HS-27A (cell line): ENCODE data around the gene EXOSC2.

Experiments
- DNase-seq: peaks from one replicate; pipeline ENCODE4 v3.0.0-alpha.2; 2012; ENCODE audit warnings: low read depth, missing footprints

The EXOSC2 gene

DNA sequence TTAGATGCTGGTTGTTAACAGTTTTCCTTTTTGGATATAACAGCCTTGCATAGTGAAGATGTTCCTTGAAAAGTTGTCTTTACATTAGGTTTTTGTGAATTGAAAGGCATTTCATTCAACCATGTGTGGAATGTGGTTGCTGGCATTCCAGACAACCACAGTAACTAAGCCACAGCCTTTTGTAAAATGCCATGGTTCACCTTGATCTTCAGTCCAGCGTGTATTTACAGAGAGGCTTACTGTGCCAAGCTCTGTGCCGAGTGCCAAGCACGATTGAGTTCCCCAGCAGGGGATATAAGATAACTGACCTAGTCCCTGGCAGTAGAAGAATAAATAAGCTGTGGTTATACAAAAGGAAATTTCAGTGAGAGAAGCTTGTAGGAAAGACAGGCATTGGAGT lies 4.9 kb downstream of the EXOSC2 start:
- no peak for DNase-seq

DNA sequence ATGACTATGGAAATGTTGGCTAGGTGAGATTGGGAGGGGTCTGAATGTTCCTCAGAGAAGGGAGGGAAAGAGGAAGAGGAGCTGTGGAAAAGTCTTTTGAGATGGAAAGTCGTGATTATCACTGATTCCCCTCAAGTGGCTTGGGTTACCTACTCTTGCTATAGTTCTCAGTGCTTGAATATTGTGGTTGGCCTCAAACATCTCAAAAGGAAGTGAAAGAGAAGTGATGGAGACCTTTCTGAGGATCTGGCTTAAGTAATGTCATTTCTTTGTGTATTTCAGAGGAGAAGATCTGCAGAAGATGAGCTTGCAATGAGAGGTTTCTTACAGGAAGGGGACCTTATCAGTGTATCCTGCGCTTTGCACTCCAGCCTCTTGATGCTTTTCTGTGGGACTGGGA lies 5.5 kb downstream of the EXOSC2 start:
- DNase-seq = no peak

GRCh38 chr9:130701059-130702022 lies 7.8 kb downstream of the EXOSC2 start:
- DNase-seq = no peak

DNA sequence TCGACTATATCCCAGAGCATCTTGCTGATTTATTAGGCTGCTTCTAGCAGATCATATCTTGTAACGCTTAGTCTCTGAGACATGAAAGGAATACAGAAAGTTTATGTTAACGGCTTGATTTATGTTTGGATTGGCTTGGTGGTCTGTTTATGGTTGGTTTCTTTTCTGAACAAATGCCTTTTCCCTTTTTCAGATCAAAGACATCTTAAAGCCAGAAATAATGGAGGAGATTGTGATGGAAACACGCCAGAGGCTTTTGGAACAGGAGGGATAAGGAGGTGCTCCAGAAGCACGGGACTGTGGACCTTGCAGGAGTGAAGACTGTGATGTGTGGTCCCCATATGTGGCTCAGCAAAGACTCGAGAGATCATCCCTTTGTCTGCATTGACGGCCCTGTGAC lies 9.9 kb downstream of the EXOSC2 start:
- DNase-seq = no peak

- DNase-seq = peak; percentile 49
These were observed 13.8 kb downstream of the EXOSC2 start for GRCh38 chr9:130707225-130707976.

GRCh38 chr9:130710822-130711352 lies 17.3 kb downstream of the EXOSC2 start:
- no peak for DNase-seq

DNA sequence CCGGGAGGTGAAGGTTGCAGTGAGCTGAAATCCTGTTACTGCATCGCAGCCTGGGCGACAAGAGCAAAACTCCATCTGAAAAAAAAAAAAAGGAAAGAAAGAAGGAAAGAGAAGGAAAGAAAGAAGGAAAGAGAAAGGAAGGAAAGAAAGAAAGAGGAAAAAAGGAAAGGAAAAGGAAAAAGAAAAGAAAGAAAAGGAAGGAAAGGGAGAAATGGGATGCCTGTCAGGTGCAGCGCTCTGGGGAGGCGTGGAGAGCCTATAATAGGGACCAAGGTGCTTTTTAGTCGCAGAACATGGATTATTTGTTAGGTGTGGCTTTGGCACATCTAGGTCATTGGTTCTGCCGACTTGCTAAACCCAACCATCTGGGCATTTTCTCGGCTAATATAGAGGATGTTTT lies 17.9 kb downstream of the EXOSC2 start:
- no peak for DNase-seq

DNA sequence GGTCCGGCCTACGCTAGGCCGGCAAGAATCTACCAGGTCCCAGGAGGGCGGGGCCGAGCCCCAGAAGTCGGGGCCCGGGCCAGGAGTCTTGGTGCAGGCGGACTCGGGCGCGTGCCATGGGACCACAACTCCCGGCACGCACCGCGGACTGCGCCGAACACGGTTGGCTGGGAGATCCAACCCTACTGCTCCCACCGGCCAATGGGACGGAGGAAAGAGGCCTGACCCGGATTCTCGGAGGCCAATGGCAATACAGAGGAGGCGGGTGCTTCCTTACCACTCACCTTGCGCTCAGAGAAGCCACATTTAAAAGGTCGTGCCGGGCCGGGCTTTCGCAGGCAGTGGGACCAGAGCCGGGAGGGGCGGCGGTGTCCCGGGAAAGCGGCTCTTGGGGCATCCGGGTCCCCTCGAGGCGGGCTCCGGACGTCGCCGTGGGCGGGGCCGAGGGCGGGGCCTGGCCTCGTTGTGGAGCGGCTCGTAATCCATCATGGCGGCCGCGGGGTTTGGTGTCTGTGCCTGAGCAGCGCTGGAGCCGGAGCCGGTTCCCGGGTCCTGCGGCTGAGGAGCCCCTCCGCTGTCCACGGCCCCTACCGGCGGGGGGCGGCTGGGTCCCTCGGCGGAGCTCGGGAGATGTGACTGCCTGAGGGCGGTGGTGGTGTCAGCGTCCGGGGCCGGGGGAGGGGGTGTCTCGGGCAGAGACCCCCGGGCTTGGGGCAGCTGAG lies 19.1 kb downstream of the EXOSC2 start:
- DNase-seq = peak; percentile 97

DNA sequence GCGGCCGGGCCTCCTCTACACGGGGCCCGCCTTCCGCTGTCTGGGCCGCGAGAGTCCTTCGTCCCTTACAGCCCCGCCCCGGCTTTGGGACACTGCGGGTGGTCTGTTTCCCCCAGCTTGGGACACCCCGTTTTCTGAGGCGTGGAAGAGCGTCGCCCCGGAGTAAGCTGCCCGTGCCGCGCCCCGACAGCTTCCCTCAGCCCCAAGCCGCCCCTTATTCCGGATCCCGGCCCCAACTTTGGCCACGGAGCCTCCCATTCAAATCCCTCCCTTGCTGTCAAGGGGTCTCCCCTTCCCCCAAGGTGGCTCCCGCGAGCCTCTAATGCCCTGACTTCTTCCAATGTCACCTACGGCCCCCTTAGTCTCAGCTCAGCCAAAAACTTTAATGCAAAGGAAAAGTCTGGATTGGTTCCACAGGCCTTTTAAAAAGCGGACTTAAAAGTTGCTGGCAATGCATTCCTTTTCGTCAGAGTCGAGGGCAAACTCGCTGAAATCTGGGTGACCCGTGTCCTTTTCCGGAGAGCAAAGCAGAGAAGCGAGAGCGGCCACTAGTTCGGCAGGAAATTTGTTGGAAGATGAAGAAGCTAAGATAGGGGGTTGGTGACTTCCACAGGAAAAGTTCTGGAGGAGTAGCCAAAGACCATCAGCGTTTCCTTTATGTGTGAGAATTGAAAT lies 19.8 kb downstream of the EXOSC2 start:
- DNase-seq = no peak

DNA sequence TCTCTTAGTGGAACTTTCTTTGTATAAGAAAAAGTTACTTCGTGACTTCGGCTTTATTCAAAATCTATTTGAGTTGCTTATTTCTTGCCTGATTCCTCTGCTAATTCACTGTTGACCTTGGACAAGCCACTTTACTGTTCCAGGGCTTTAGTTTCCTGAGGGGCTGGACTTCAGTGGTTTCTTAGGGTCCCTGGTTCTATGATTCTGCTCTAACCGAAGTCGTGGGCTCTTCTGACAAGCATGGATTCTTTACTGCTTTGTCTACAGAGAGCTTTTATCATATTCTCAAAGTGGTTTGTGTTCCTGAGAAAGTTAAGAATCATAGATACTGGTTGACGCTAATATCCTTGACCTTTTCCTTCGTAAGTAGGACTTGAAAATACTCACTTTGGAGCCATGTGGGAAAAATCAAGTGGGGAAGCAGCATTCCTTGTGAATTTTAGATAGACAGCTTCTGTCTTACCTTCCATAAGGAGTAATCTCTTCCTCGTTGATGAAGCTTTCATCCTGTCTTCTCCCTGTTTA lies 21.1 kb downstream of the EXOSC2 start:
- DNase-seq = no peak

DNA sequence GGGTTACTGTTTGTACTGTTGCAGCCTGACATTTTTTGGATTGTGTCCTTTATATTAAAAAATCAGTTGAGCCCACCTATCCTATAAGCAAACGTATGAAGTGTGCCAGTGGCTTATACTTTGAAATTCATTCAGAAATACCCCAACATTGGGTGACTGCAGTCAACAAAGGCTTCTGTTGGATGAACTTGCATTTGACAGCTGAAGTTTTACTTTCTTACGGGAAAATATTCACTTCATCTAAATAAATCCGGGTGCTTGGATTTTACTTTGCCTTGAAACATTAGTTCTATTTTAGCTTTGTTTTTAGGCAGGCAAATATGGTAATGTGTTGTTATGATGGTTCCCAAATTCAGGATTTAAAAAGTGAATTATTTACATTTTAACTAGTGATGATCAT lies 21.7 kb downstream of the EXOSC2 start:
- DNase-seq = no peak

- no peak for DNase-seq
These were observed 25.0 kb downstream of the EXOSC2 start for GRCh38 chr9:130718562-130718961.

- no peak for DNase-seq
These were observed 27.2 kb downstream of the EXOSC2 start for GRCh38 chr9:130720762-130721161.

DNA sequence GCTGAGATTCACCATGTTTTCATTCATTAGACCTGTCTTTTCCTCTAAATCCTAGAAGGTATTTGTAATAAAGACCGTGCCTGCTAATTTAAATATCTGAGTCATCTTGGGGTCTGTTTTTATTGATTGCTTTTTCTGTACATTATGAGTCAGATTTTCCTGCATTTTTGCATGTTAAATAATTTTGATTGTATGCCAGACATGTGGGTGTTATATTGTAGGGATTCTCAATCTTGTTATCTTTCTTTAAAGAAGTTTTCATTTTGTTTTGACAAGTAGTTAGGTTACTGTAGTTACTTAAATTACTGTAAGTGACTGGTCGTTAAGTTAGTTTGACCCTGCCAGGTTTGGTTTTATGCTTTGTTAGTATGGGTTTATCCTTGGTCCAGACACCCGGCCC lies 35.1 kb downstream of the EXOSC2 start:
- no peak for DNase-seq

DNA sequence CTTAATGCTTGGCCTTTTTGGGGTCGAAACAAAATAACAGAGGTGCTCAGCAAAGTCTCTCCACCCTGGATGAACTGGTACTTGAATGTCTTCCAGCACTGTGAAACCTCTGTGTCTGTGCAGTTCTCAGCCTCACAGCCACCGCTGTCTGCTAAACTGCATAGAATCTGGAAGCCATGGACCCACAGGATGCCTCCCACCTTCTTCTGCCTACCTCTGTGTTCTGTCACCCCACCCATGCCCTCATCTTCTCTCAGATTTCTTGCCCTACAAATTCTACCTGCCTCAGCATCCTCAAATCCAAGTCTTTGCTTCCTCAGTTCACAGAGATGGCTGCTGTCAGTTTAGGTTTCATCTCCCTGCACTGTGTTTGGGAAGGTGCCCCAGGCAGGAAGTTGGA lies 35.6 kb downstream of the EXOSC2 start:
- no peak for DNase-seq

GRCh38 chr9:130731355-130731754 lies 37.8 kb downstream of the EXOSC2 start:
- DNase-seq = no peak

DNA sequence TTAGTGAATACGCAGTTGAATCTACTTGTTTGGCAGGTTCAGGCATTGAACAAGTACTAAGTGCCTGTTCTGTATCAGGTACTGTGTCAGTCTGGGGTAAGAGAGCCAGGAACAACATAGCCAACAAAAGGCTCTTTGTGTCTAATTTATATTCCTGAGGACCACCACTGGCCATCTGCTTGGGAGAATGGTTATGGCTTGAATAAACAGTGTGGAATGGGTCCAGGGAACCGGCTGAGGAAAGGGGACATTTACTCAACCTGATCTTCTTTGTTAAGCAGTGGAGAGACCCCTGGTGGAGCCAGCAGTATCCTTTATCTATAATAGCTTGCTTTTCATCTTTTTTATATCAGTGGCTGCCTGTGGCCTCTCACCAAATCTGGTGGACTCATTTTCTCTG lies 38.6 kb downstream of the EXOSC2 start:
- DNase-seq = no peak

GRCh38 chr9:130732793-130733221 lies 39.2 kb downstream of the EXOSC2 start:
- DNase-seq = no peak

DNA sequence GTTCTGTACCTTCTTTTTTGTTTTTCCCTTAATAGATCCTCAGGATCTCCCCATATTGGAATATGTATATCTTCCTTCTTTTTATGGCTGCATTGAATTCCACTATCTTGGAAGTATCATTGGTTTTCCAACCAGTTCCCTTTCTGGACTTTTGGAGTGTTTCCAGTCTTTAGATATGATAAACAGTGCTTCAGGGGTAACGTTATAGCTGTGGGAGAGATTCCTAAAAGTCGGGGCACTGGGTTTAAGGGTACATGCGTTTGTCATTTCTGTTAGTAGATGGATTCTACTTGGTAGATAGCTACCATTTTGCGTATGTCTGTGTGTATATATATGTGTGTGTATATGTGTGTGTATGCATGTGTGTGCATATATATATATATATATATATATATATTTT lies 42.0 kb downstream of the EXOSC2 start:
- DNase-seq = no peak

- DNase-seq = no peak
These were observed 43.3 kb downstream of the EXOSC2 start for GRCh38 chr9:130736834-130737233.

GRCh38 chr9:130738281-130738680 lies 44.7 kb downstream of the EXOSC2 start:
- DNase-seq = no peak
